Sigmoid colon (tissue), 4 donors: ENCODE measurements around the gene JPH2.

ENCODE experiments used
- EP300 ChIP-seq, 4 donors: sonication (generic); formaldehyde crosslinking; IDR thresholded peaks; one replicate each; pipeline ENCODE4 v1.6.1; 2017; ENCODE audit warnings: antibody characterized with exemption in 4 of 4
- POLR2A ChIP-seq, 2 donors: fragments of 450-650 bp; IDR thresholded peaks; one replicate each; pipeline ENCODE4 v1.6.1; 2016; ENCODE audit warnings: antibody characterized with exemption in 2 of 2, mild to moderate bottlenecking in 2 of 2, moderate library complexity in 2 of 2
- TF ChIP-seq, protein P1 (sequence below), 4 experiments: fragments of 450-650 bp in 3 of 4; fragments of 200-600 bp in 1 of 4; IDR thresholded peaks; one replicate each; pipeline ENCODE4 v1.5.1; 2016 to 2019; ENCODE audit warnings: antibody characterized with exemption in 4 of 4, mild to moderate bottlenecking in 3 of 4, moderate library complexity in 2 of 4

DNA sequence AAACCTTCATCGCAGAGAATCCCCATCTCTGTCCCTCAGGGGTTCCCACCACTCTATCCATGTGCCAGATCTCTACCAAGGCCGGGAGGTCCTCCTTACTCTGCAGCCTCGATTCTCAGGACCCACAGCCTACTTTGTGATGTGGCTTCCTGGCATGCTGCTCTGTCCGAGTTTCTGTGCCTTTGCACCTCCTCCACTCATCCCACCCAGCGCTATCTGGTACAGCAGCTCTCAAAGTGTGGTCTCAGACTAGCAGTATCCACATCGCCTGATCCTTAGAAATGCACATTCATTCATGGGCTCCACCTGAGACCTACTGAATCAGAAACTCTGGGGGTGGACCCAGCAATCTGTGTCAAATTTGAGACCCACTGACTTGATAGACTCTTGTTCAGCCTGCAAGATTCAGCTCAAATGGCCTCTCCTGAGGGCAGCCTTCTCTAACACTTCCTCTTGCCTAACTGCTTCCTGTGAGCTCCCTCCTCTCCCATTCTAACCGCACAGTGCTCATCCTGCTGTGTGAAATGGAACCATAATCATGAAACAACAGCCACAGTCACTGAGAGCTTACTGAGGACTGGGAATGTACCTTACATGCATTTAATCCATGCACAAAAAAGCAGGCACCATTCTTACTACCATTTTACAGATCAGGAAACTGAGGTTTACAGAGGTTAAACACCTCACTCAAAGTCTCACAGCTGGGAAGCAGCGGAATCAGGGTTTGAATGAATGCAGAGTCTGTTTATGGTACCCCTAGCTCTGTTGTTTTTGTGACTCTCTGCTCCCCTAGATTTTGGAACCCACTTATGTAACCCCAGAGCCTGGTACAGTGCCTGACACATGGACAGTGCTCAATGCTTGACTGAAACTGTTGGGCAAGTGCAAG lies 69.4 kb downstream of the JPH2 start:
- TF ChIP-seq POLR2A (IDR thresholded peaks at IDR 0.05) (no peak), EP300 (IDR thresholded peaks at IDR 0.05) (no peak)
- TF ChIP-seq, protein P1, sequence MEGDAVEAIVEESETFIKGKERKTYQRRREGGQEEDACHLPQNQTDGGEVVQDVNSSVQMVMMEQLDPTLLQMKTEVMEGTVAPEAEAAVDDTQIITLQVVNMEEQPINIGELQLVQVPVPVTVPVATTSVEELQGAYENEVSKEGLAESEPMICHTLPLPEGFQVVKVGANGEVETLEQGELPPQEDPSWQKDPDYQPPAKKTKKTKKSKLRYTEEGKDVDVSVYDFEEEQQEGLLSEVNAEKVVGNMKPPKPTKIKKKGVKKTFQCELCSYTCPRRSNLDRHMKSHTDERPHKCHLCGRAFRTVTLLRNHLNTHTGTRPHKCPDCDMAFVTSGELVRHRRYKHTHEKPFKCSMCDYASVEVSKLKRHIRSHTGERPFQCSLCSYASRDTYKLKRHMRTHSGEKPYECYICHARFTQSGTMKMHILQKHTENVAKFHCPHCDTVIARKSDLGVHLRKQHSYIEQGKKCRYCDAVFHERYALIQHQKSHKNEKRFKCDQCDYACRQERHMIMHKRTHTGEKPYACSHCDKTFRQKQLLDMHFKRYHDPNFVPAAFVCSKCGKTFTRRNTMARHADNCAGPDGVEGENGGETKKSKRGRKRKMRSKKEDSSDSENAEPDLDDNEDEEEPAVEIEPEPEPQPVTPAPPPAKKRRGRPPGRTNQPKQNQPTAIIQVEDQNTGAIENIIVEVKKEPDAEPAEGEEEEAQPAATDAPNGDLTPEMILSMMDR (IDR thresholded peaks at IDR 0.05): no peak
